H9 (cell line): ENCODE measurements around the gene JAG2. TPM values are rescaled to one million over a fixed set of nuclear protein-coding genes. Genes with fewer than 3 reads are reported as not detected.

Experiments used
- DNase-seq: peaks from one replicate; pipeline ENCODE4 v3.0.0-alpha.2; 2017
- H2AFZ ChIP-seq: one replicate; pipeline ENCODE4 v1.6.1; 2013; ENCODE audit warnings: mild to moderate bottlenecking, low read length, control low read depth, moderate library complexity
- H2AK5ac ChIP-seq: 2 replicates; pipeline ENCODE4 v1.6.1; 2013; ENCODE audit warnings: low read length, control low read depth, mixed read lengths; ENCODE audit not compliant: insufficient read length
- H2BK120ac ChIP-seq: one replicate; pipeline ENCODE4 v1.6.1; 2013; ENCODE audit warnings: low read depth, mild to moderate bottlenecking, low read length, control low read depth, inconsistent platforms; ENCODE audit not compliant: poor library complexity, severe bottlenecking
- H2BK12ac ChIP-seq: 2 replicates; pipeline ENCODE4 v1.6.1; 2013; ENCODE audit warnings: low read length, control low read depth, mixed read lengths, low read depth; ENCODE audit not compliant: insufficient read length
- H2BK15ac ChIP-seq: 2 replicates; pipeline ENCODE4 v1.6.1; 2013; ENCODE audit warnings: low read depth, low read length, control low read depth
- H2BK20ac ChIP-seq: one replicate; pipeline ENCODE4 v1.6.1; 2013; ENCODE audit warnings: low read depth, mild to moderate bottlenecking, low read length, control low read depth, inconsistent platforms; ENCODE audit not compliant: poor library complexity, severe bottlenecking
- H2BK5ac ChIP-seq: 2 replicates; pipeline ENCODE4 v1.6.1; 2013; ENCODE audit warnings: low read length, control low read depth, mixed read lengths; ENCODE audit not compliant: insufficient read length
- H3K14ac ChIP-seq: 2 replicates; pipeline ENCODE4 v1.6.1; 2013; ENCODE audit warnings: low read length, control low read depth; ENCODE audit not compliant: insufficient read depth
- H3K18ac ChIP-seq: 2 replicates; pipeline ENCODE4 v1.6.1; 2013; ENCODE audit warnings: low read depth, mild to moderate bottlenecking, mixed read lengths, low read length, control low read depth; ENCODE audit not compliant: insufficient read length
- H3K23ac ChIP-seq: 2 replicates; pipeline ENCODE4 v1.6.1; 2013; ENCODE audit warnings: low read length, control low read depth, mixed read lengths, low read depth; ENCODE audit not compliant: insufficient read length
- H3K23me2 ChIP-seq: 2 replicates; pipeline ENCODE4 v1.6.1; 2013; ENCODE audit warnings: low read depth, mild to moderate bottlenecking, mixed read lengths, low read length, control low read depth; ENCODE audit not compliant: insufficient read length, poor library complexity, severe bottlenecking
- H3K27ac ChIP-seq: 2 replicates; pipeline ENCODE4 v1.5.1; 2013; ENCODE audit warnings: low read length, control low read depth, mixed read lengths, low read depth; ENCODE audit not compliant: insufficient read length
- H3K27me3 ChIP-seq: 2 replicates; pipeline ENCODE4 v1.6.1; 2013; ENCODE audit warnings: low read length, control low read depth, inconsistent platforms; ENCODE audit not compliant: insufficient read depth
- H3K4ac ChIP-seq: 2 replicates; pipeline ENCODE4 v1.6.1; 2013; ENCODE audit warnings: low read depth, mild to moderate bottlenecking, control low read depth, inconsistent platforms, low read length, moderate library complexity
- H3K4me1 ChIP-seq: 2 replicates; pipeline ENCODE4 v1.6.1; 2013; ENCODE audit warnings: low read length, control low read depth, inconsistent platforms; ENCODE audit not compliant: insufficient read depth
- H3K4me2 ChIP-seq: 2 replicates; pipeline ENCODE4 v1.6.1; 2013; ENCODE audit warnings: low read length, control low read depth, mixed read lengths; ENCODE audit not compliant: insufficient read length, insufficient read depth
- H3K56ac ChIP-seq: 2 replicates; pipeline ENCODE4 v1.6.1; 2013; ENCODE audit warnings: low read depth, mild to moderate bottlenecking, mixed read lengths, low read length, control low read depth; ENCODE audit not compliant: insufficient read length
- H3K79me1 ChIP-seq: 2 replicates; pipeline ENCODE4 v1.6.1; 2013; ENCODE audit warnings: low read depth, mild to moderate bottlenecking, moderate library complexity, low read length, control low read depth, inconsistent platforms; ENCODE audit not compliant: insufficient read depth, poor library complexity, severe bottlenecking
- H3K79me2 ChIP-seq: 2 replicates; pipeline ENCODE4 v1.6.1; 2013; ENCODE audit warnings: low read length, control low read depth, inconsistent platforms; ENCODE audit not compliant: insufficient read depth
- H3K9ac ChIP-seq: 2 replicates; pipeline ENCODE4 v1.6.1; 2013; ENCODE audit warnings: low read length, control low read depth, mixed read lengths; ENCODE audit not compliant: insufficient read length; ENCODE audit errors: extremely low read depth
- H3K9me3 ChIP-seq: one replicate; pipeline ENCODE4 v1.6.1; 2013; ENCODE audit warnings: low read depth, low read length, inconsistent platforms; ENCODE audit not compliant: control insufficient read depth
- H3T11ph ChIP-seq: one replicate; pipeline ENCODE4 v1.6.1; 2013; ENCODE audit warnings: mild to moderate bottlenecking, low read length, control low read depth, inconsistent platforms
- H4K20me1 ChIP-seq: one replicate; pipeline ENCODE4 v1.6.1; 2013; ENCODE audit not compliant: control insufficient read depth, insufficient read length, insufficient read depth
- H4K5ac ChIP-seq: 2 replicates; pipeline ENCODE4 v1.6.1; 2013; ENCODE audit warnings: low read depth, mild to moderate bottlenecking, mixed read lengths, low read length, control low read depth; ENCODE audit not compliant: insufficient read length
- H4K8ac ChIP-seq: replicated peaks from 2 replicates; pipeline ENCODE4 v1.6.1; 2013; ENCODE audit warnings: low read length, control low read depth, mixed read lengths, low read depth; ENCODE audit not compliant: insufficient read length
- H4K91ac ChIP-seq: 2 replicates; pipeline ENCODE4 v1.6.1; 2013; ENCODE audit warnings: low read depth, mild to moderate bottlenecking, moderate library complexity, mixed read lengths, low read length, control low read depth; ENCODE audit not compliant: insufficient read length
- H3K27ac Mint-ChIP-seq, 3 experiments: 2 replicates in 2 of 3; 3 replicates in 1 of 3; pipeline ENCODE4 v1.8.0; 2020 to 2021; ENCODE audit warnings: mixed read lengths in 3 of 3, mild to moderate bottlenecking in 1 of 3, moderate library complexity in 1 of 3
- H3K27me3 Mint-ChIP-seq: 2 replicates; pipeline ENCODE4 v1.8.0; 2021; ENCODE audit warnings: low read depth, mild to moderate bottlenecking, moderate library complexity, mixed read lengths
- H3K36me3 Mint-ChIP-seq, 3 experiments: 2 replicates in 2 of 3; 3 replicates in 1 of 3; pipeline ENCODE4 v1.8.0; 2020 to 2021; ENCODE audit warnings: low read depth in 3 of 3, mixed read lengths in 3 of 3; ENCODE audit not compliant: insufficient read depth in 1 of 3
- H3K4me1 Mint-ChIP-seq, 2 experiments: 2 replicates each; pipeline ENCODE4 v1.8.0; 2020; ENCODE audit warnings: mixed read lengths in 2 of 2
- H3K4me3 Mint-ChIP-seq, 2 experiments: 2 replicates in 1 of 2; 3 replicates in 1 of 2; pipeline ENCODE4 v1.8.0; 2020 to 2021; ENCODE audit warnings: mild to moderate bottlenecking in 2 of 2, mixed read lengths in 2 of 2, moderate library complexity in 1 of 2
- H3K9me3 Mint-ChIP-seq, 2 experiments: 2 replicates in 1 of 2; 3 replicates in 1 of 2; pipeline ENCODE4 v1.8.0; 2020; ENCODE audit warnings: mild to moderate bottlenecking in 2 of 2, mixed read lengths in 2 of 2, moderate library complexity in 1 of 2
- WGBS: extraction: QIAGEN DNeasy Blood & Tissue Kit; methylation state at CpG from one replicate; pipeline ENCODE4 v1.1.7; 2013; ENCODE audit warnings: missing lambda C conversion rate, low lambda C conversion rate, mixed read lengths; ENCODE audit not compliant: insufficient read length; ENCODE audit errors: extremely low coverage; 5-methylcytosine and 5-hydroxymethylcytosine counted together
- total RNA-seq: library from RNA; stranded (reverse); gene quantifications from 2 replicates; pipeline ENCODE4 v1.2.1, GENCODE V29; 2021
- TF ChIP-seq, protein P1 (sequence below): fragments of 200-600 bp; sonication (generic); conservative IDR thresholded peaks from 3 replicates; pipeline ENCODE4 v1.8.0; 2021; ENCODE audit warnings: antibody characterized with exemption, mild to moderate bottlenecking

The JAG2 gene
- total RNA-seq, 1 experiment from 2014 or later: 11.4 TPM

DNA sequence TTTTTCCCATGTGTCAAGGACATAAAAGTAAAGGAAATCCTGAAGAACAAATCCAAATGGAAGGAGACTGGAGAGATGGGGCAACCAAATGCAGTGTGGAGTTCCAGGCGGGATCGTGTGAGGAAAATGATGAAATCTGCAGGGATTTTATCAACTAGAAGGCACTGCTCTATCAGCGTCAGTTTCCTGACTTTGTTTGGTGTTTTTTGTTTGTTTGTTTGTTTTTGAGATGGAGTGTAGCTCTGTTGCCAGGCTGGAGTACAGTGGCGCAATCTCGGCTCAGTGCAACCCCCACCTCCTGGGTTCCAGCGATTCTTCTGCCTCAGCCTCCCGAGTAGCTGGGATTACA, 60.1 kb downstream of the JAG2 start:
- no peaks in the 10 kb centered on the region for H4K20me1 ChIP-seq
- H4K8ac ChIP-seq: no peak overlapping the region
- H2BK12ac ChIP-seq: no peak overlapping the region
- Mint-ChIP-seq H3K4me3 (no peak overlapping the region), H3K36me3 (no peaks in the 10 kb centered on the region; a peak in 1 of 7 replicates), H3K9me3 (peaks cover 5 to 12% of the 10 kb centered on the region in 2 experiments; a peak in 3 of 5 replicates), H3K27ac (no peak overlapping the region), H3K27me3 (peaks cover 40% of the 10 kb centered on the region), H3K4me1 (no peaks in the 10 kb centered on the region)
- no peak overlapping the region for H3K4ac ChIP-seq
- no peak overlapping the region for H2BK20ac ChIP-seq
- no peak overlapping the region for H3K9ac ChIP-seq
- H2AK5ac ChIP-seq: no peak overlapping the region
- no peak overlapping the region for H4K5ac ChIP-seq
- no peak overlapping the region for H3K14ac ChIP-seq
- H2BK120ac ChIP-seq: no peak overlapping the region
- no CpG with 5 or more reads among the region's 7 CpGs for WGBS
- H3T11ph ChIP-seq: no peak overlapping the region
- no peak overlapping the region for H2BK5ac ChIP-seq
- no peak overlapping the region for H3K18ac ChIP-seq
- no peaks in the 10 kb centered on the region for H3K79me2 ChIP-seq
- H3K4me2 ChIP-seq: no peak overlapping the region
- H3K23me2 ChIP-seq: no peaks in the 10 kb centered on the region
- H3K27me3 ChIP-seq: no peaks in the 10 kb centered on the region
- H3K79me1 ChIP-seq: no peaks in the 10 kb centered on the region
- no peak overlapping the region for H3K27ac ChIP-seq
- H2BK15ac ChIP-seq: no peak overlapping the region
- TF ChIP-seq, protein P1, sequence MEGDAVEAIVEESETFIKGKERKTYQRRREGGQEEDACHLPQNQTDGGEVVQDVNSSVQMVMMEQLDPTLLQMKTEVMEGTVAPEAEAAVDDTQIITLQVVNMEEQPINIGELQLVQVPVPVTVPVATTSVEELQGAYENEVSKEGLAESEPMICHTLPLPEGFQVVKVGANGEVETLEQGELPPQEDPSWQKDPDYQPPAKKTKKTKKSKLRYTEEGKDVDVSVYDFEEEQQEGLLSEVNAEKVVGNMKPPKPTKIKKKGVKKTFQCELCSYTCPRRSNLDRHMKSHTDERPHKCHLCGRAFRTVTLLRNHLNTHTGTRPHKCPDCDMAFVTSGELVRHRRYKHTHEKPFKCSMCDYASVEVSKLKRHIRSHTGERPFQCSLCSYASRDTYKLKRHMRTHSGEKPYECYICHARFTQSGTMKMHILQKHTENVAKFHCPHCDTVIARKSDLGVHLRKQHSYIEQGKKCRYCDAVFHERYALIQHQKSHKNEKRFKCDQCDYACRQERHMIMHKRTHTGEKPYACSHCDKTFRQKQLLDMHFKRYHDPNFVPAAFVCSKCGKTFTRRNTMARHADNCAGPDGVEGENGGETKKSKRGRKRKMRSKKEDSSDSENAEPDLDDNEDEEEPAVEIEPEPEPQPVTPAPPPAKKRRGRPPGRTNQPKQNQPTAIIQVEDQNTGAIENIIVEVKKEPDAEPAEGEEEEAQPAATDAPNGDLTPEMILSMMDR: no peak
- no peaks in the 10 kb centered on the region for H3K9me3 ChIP-seq
- no peak overlapping the region for H3K56ac ChIP-seq
- DNase-seq: no peak
- H2AFZ ChIP-seq: no peak overlapping the region
- H3K23ac ChIP-seq: no peak overlapping the region
- no peak overlapping the region for H4K91ac ChIP-seq
- no peaks in the 10 kb centered on the region for H3K4me1 ChIP-seq
